ENCODE measurements around the gene CNOT4.
"Not testable (repeated sequence)": the region's sequence is repeated elsewhere in the genome, so short reads cannot be mapped to it uniquely, and the experiment has no call there.

Gene CNOT4

DNA sequence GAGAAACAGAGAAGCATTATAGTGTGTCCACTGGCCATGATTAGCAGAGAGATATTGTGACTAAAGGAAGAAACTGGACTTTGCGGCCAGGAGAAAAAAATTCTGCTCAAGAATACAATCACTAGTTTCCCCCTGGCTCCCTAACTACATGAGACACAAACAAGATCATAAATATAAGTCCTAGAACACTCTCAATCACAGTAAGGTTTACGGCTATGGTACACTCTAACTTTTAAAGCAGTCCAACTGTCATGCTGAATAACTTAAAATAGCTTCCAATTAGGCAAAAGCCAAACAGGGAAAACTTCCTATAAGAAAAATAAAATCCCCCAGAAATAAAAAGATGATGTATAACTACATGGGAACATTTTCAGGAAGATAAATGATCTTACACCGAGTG lies 144.2 kb downstream of the CNOT4 start:
- no peak for DNase-seq (ENCODE audit: low read depth)

DNA sequence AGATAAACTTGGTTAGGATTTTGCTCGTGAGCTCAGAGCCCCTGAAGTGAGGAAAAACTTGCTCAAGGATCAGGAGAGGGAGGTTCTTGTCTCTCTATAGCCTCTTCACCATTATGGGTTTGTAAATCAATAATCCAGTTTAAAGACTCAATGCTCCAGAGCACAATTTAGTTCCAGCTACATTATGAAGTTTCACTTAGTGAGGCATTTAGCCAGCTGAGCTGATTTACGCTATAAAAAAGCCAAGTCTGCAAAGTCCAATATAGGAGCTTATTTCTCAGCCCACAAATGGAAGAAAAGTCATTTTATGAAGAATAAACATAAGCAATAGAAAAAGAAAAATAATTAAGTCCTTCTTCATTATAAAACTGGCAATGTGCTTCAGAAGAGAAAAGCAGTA lies 145.7 kb downstream of the CNOT4 start:
- no peak for DNase-seq (ENCODE audit: low read depth)

DNA sequence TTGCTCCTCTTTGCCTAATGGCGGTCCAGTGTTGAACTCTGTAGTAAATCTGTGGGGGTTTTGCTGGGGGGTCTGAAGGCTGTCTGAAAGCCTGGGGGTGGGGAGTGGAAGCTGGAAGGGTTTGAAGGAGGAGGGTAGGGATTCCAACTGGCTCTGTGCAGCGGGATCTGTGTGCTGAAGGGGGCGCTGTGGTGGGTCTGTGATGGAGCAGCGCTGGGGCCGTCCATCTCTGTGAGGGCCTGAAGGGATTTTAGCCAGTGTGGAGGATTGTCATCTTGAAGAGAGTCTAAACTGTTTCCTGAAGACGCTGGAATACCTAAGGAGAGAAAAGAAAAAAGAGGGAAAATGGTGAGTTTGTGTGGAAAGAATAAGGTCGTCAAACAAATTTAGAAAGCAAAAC lies 147.0 kb downstream of the CNOT4 start:
- no peak for DNase-seq (ENCODE audit: low read depth)

DNA sequence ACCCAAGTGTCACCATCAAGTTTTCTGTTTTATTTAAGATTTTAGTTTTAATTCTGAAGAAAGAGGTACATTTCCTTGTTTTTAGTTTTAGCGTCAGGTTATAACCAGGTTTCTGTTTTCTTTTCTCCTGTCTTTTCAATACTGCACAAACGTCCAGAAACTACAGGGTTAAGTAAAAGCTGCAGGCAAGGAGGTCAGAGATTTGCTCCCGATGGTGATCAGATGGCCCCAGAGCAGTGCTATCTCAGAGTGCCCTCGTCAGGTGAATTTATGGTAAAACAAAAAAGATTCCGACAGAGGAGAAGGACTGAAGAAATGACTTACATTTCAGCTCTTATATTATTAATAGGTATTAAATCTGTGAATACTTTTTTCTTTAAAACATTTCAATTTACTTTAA lies 148.1 kb downstream of the CNOT4 start:
- no peak for DNase-seq (ENCODE audit: low read depth)

DNA sequence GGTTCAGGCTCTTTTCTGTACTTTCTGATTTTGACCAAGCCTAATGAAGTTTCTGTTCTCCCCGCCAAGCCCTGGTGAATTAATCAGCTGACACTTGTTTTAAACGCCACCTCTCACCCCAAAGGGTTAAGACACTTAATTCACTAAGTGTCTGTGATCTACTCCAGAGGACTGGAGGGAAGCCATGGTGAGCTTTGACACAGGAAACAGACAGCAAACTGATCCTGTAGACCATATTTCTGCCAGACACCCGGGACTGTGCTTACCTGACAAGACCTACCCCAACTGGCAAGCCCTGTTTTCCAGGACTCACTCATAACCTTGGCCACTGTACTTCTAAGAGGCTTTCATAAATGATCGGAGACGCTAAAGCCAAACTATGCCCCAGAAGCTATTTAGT lies 150.3 kb downstream of the CNOT4 start:
- no peak for DNase-seq (ENCODE audit: low read depth)

DNA sequence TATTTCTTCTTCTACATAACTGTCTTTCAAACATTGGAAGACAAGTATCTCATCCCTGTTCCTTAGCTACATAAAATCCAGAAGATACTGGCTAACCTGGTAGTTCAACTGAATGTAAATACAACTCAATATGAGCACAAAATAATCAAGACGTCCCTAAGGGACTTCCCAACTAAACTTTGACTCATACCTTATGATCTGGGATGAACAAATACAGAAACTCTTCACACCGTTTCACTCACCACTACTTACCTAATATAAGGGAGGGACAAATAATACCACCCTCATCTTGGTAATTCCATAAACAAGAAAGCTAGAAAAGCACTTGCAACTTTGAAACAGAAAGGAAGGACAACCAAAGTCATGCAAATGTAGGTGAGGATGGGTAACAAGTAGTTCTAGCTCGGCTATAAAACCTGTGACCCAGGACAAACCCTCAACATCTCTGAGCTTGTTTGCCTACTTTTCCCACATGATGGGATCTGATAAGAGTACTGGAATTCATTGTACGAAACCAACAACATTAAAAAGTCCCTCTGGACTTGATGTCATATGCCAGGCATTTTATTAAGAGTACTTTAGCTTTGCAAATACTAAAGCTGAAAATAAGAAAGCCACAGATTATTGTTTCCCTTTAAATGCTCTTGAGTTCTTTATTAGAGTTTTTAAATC lies 154.4 kb downstream of the CNOT4 start:
- no peak for DNase-seq (ENCODE audit: low read depth)

DNA sequence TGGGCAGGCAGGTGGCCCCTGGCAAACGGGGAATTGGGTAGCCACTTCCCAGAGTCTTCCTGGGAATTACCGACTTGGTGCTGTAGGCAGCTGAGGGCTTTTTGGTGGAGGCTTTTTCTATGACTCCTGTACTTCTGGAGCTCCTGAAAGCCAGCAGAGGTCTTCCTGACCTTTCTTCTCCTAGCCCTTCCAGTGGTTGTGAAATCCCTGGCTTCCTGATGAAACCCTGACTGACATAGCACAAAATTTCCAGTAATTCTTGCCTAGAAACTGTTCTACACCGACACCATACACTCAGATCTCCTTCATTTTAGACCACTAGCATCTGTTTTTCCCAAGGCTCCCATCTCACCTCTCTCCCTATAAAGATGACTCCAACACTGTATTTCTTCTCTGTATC lies 156.1 kb downstream of the CNOT4 start:
- no peak for DNase-seq (ENCODE audit: low read depth)

- DNase-seq (ENCODE audit: low read depth), result no peak
These were observed 157.6 kb downstream of the CNOT4 start for GRCh38 chr7:135352285-135352684.

DNA sequence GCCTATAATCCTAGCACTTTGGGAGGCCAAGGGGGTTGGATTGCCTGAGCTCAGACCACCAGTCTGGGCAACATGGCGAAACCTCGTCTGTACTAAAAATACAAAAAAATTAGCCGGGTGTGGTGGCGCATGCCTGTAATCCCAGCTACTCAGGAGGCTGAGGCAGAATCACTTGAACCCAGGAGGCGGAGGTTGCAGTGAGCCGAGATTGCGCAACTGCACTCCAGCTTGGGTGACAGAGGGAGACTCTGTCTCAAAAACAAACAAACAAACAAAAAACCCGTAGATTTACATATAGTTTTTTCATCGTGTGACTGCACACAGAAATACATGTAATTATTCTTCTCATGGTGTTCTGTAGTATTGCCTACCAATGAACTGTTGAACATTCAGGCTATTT lies 158.8 kb downstream of the CNOT4 start:
- DNase-seq (ENCODE audit: low read depth), result not testable (repeated sequence)

GRCh38 chr7:135349746-135350145 lies 160.2 kb downstream of the CNOT4 start:
- DNase-seq (ENCODE audit: low read depth), result no peak

- DNase-seq (ENCODE audit: low read depth), result no peak
These were observed 161.4 kb downstream of the CNOT4 start for GRCh38 chr7:135348493-135348892.

- no peak for DNase-seq (ENCODE audit: low read depth)
These were observed 166.5 kb downstream of the CNOT4 start for GRCh38 chr7:135343361-135343760.

- no peak for DNase-seq (ENCODE audit: low read depth)
These were observed 167.0 kb downstream of the CNOT4 start for GRCh38 chr7:135342887-135343286.

- DNase-seq (ENCODE audit: low read depth), result no peak
These were observed 168.9 kb downstream of the CNOT4 start for GRCh38 chr7:135341049-135341448.

- no peak for DNase-seq (ENCODE audit: low read depth)
These were observed 171.8 kb downstream of the CNOT4 start for GRCh38 chr7:135337977-135338550.

DNA sequence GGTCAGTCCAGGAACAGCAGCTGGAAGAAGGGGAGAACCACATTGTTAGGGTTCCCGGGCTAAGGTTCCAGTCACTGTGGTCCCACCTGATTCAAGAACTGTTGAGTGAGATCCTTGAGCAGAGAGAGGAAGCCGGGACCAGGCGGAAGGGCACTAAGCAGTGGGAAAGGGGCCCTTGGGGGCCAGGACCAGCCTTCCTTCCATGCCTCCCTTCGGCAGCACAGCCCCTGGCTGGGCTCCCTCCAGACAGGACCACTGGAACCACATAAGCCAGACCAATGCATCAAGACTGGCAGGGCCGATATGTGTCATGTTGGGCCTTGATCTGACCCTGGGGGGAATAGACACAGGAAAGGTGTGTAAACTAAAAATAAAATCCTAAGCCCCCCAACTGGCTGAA lies 172.4 kb downstream of the CNOT4 start:
- DNase-seq (ENCODE audit: low read depth), result no peak

DNA sequence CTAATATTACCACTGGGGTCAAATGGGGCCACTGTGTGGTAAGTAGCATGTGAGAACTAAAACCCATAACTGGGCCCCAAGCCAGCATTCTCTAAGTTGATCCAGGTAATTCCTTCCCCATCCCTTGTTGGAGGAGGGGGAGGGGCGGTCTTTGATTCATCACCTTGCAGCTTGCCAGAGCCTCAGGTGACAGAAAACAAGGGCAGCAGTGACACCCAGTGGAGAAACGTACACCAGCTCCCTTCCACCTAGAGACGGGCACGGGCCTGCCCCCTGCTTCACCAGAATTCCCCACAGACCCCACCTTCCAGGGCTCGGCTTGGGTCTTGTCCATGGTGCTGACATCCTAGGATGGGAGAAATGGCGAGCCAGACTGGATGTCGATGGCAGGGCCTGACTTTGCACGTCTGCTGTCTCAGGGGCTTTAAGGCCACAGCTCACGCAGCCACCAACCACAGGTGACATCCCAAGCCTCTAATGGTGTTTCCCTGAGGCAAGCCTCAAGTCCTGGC lies 174.2 kb downstream of the CNOT4 start:
- no peak for DNase-seq (ENCODE audit: low read depth)

- DNase-seq (ENCODE audit: low read depth), result no peak
These were observed 174.9 kb downstream of the CNOT4 start for GRCh38 chr7:135334830-135335543.

DNA sequence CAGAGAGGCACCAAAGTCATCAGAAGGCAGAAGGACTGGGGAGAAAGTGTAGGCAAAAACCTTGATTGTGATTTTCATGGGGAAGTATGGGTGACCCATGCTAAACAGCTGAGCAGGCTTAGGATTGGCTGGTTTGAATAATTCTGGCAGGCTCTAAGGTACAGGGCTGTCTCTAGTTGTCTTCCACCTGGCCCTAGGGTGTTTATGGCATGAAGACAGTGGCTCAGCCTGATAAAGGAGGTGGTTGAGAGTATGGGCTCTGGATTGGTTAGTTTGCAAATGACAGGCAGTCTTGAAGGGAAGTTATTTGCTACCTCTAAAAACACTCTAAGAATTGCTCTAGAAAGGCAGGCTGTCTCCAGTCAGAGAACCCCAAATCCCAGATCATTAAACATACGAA lies 176.0 kb downstream of the CNOT4 start:
- no peak for DNase-seq (ENCODE audit: low read depth)

DNA sequence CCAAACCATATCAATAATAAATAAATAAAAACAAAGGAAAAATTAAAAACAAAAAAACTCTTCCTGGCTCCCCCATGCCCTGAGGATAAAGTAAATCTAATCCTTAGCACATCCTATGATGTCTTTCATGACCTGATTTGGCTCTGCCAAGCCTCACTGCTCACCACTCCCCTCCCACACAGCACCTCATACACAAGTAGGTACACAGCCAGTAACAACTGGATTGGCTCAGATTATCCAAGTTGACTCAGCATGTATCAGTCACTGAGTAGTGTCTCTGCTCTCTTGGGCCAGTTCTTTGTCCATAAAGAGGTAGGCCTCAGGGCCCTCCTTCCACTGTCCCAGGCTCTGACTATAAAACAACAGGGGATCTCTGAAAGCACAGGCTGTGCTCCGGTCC lies 176.7 kb downstream of the CNOT4 start:
- DNase-seq (ENCODE audit: low read depth), result no peak

DNA sequence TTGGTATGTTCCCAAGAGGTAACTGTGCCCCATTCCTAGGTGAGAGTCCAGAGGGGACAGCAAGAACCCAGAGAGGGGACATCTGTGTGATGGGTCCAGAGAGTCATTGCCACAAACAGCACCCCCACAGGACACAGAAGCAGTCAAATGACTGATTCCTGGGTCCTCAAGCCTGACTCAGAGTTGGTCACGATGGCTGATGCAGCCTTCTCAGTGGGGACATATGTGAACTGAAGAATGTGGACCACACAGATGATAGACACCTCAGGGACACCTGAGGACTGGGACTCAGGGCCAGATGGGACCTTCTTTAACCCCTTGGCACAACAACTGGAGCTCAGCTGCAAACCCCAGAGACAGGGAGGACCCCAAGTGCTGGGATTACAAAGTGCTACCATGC lies 179.8 kb downstream of the CNOT4 start:
- no peak for DNase-seq (ENCODE audit: low read depth)

DNA sequence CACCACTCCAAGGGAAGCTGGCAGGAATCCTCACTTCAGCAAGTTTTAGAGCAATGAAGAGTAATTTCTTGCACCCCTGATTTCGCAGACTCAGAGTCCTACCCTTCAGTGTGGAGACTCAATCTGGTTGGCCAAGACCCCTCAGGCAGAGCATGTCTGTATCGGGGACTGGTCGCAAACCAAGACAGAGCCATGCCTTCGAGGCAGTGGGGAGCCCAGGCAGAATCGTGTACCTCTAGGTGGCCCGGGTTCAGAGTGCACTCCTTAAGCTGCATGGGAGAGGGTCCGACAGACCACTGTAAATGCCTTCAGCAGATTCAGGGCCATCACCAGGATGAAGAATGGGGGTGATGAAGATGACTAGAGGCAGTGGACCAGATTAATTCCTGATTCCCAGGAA lies 181.4 kb downstream of the CNOT4 start:
- no peak for DNase-seq (ENCODE audit: low read depth)

DNA sequence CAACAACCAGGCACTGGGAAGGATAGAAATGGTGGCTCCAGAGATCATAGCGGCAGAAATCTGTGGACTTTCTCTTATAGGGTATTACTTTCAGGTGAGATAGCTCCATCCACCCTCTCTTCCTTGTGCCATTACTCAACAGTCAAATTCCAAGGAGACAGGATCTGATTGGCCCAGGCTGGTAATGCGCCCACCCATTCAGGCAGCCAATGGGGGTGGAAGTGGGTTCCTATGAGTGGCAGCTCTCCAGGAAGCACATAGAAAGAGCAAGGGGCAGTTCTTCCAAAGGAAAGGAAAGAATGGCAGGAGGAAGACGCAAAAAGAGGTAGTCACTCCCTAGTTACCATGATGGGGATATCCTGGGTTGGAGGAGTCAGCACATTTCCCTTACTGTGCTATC lies 181.8 kb downstream of the CNOT4 start:
- DNase-seq (ENCODE audit: low read depth), result no peak

Measured in HS-5 (cell line).